ENCODE measurements around the gene PIP4K2A. TPM values are rescaled to one million over a fixed set of nuclear protein-coding genes. Genes with fewer than 3 reads are reported as not detected.
A peak's percentile ranks its signal among the peaks of the same experiment; 100 is the strongest.

The PIP4K2A gene
- total RNA-seq, 2 experiments from 2014 or later: 108 to 115 TPM

GRCh38 chr10:22597138-22597537 is 117.2 kb downstream of the PIP4K2A start:
- peaks cover 80% of the 10 kb centered on the region for H3K4me1 Mint-ChIP-seq (ENCODE audit: low read depth)
- H3K9me3 Mint-ChIP-seq: no peaks in the 10 kb centered on the region
- peaks cover 49% of the 10 kb centered on the region for H3K36me3 Mint-ChIP-seq (ENCODE audit: low read depth)
- H3K27ac Mint-ChIP-seq: peak overlapping the region; percentile 80
- no peak overlapping the region for H3K4me3 Mint-ChIP-seq
- intact Hi-C loops (cut with micrococcal nuclease): no loop called here
- H3K27me3 Mint-ChIP-seq: no peaks in the 10 kb centered on the region
- no peak for TF ChIP-seq CTCF (IDR thresholded peaks at IDR 0.05)
- ATAC-seq: peak; percentile 69
- peak; percentile 35 for DNase-seq
- CTCF ChIA-PET: interaction anchor here (0.7 to 1.3 kb wide), 3 partner anchors 11 to 24 kb away, joined by 3 to 4 read pairs (median 3); no protein-coding TSS in a partner anchor
- POLR2A ChIA-PET: interaction anchor here (0.7 kb wide), 2 partner anchors 26 to 154 kb away, joined by 3 to 4 read pairs; no protein-coding TSS in a partner anchor

- H3K27ac Mint-ChIP-seq: peak overlapping the region; percentile 50
- no peaks in the 10 kb centered on the region for H3K9me3 Mint-ChIP-seq
- peaks cover 60% of the 10 kb centered on the region for H3K4me1 Mint-ChIP-seq (ENCODE audit: low read depth)
- ATAC-seq (no peak), DNase-seq (no peak)
- peaks cover 44% of the 10 kb centered on the region for H3K36me3 Mint-ChIP-seq (ENCODE audit: low read depth)
- TF ChIP-seq CTCF (IDR thresholded peaks at IDR 0.05): no peak
- intact Hi-C loops (cut with micrococcal nuclease): no loop called here
- ChIA-PET POLR2A (no interaction called here), CTCF (no interaction called here)
- H3K4me3 Mint-ChIP-seq: no peak overlapping the region
- no peaks in the 10 kb centered on the region for H3K27me3 Mint-ChIP-seq
These were observed 120.7 kb downstream of the PIP4K2A start for GRCh38 chr10:22593636-22594198.

GRCh38 chr10:22593026-22593425 is 121.4 kb downstream of the PIP4K2A start:
- Mint-ChIP-seq H3K27ac (peak overlapping the region; percentile 61), H3K4me3 (no peak overlapping the region), H3K9me3 (no peaks in the 10 kb centered on the region), H3K4me1 (ENCODE audit: low read depth) (peaks cover 53% of the 10 kb centered on the region), H3K36me3 (ENCODE audit: low read depth) (peaks cover 49% of the 10 kb centered on the region), H3K27me3 (no peaks in the 10 kb centered on the region)
- POLR2A ChIA-PET: no interaction called here
- CTCF ChIA-PET: interaction anchor here (2.3 kb wide), 1 partner anchor 19 kb away, joined by 14 read pairs; no protein-coding TSS in a partner anchor
- TF ChIP-seq CTCF (IDR thresholded peaks at IDR 0.05): no peak
- DNase-seq (no peak), ATAC-seq (no peak)
- intact Hi-C loops (cut with micrococcal nuclease): no loop called here

- POLR2A ChIA-PET: no interaction called here
These were observed 124.4 kb downstream of the PIP4K2A start for GRCh38 chr10:22589851-22590514.

More at GRCh38 chr10:22589851-22590514, 124.4 kb downstream of the PIP4K2A start:
- Mint-ChIP-seq H3K36me3 (ENCODE audit: low read depth) (peaks cover 48% of the 10 kb centered on the region), H3K27ac (no peak overlapping the region), H3K27me3 (no peaks in the 10 kb centered on the region), H3K4me3 (no peak overlapping the region), H3K9me3 (no peaks in the 10 kb centered on the region), H3K4me1 (ENCODE audit: low read depth) (peaks cover 50% of the 10 kb centered on the region)
- TF ChIP-seq CTCF (IDR thresholded peaks at IDR 0.05): no peak
- DNase-seq: no peak
- CTCF ChIA-PET: interaction anchor here (1.1 to 1.5 kb wide), 4 partner anchors 9 to 17 kb away, joined by 3 to 5 read pairs (median 4); no protein-coding TSS in a partner anchor
- ATAC-seq: no peak
- intact Hi-C loops (cut with micrococcal nuclease): no loop called here

All from activated CD8-positive, alpha-beta T cell treated with anti-CD3 and anti-CD28 coated beads for 36 hours (primary cell).